ENCODE measurements around the gene CCDC183. TPM values are rescaled to one million over a fixed set of nuclear protein-coding genes. Genes with fewer than 3 reads are reported as not detected.
"Not testable (repeated sequence)": the region's sequence is repeated elsewhere in the genome, so short reads cannot be mapped to it uniquely, and the experiment has no call there.

CCDC183 gene
- total and polyA plus RNA-seq, 5 donors from 2014 or later: 0.16 to 2.3 (median 0.65) TPM; not detected in 1

- Histone ChIP-seq H3K4me1 (ENCODE audit: control insufficient read depth, insufficient read depth, low read length, poor library complexity, severe bottlenecking) (no peaks in the 10 kb centered on the region), H3K9me3 (ENCODE audit: control insufficient read depth in 2 of 2, low read length in 2 of 2) (peaks cover 12 to 21% of the 10 kb centered on the region in 2 experiments), H3K4me3 (ENCODE audit: low read depth, low read length) (no peak overlapping the region), H3K36me3 (ENCODE audit: control insufficient read depth, insufficient read depth, low read length) (no peaks in the 10 kb centered on the region), H3K27ac (ENCODE audit: insufficient read depth, low read length, poor library complexity, severe bottlenecking) (no peak overlapping the region), H3K27me3 (ENCODE audit: control insufficient read depth, insufficient read depth, low read length) (no peaks in the 10 kb centered on the region)
- Mint-ChIP-seq H3K36me3 (no peaks in the 10 kb centered on the region), H3K27ac (no peak overlapping the region), H3K9me3 (peaks cover 2 to 22% (median 7%) of the 10 kb centered on the region in 7 donors), H3K4me3 (no peak overlapping the region), H3K4me1 (no peaks in the 10 kb centered on the region), H3K27me3 (peaks cover 15% of the 10 kb centered on the region)
- DNase-seq (no peak), ATAC-seq (ENCODE audit: low read depth in 2 of 2) (no peak)
Observed at GRCh38 chr9:136751814-136752213, 44.3 kb upstream of the CCDC183 start.

- Mint-ChIP-seq H3K9me3 (peaks cover 2 to 22% (median 7%) of the 10 kb centered on the region in 7 donors), H3K27ac (no peak overlapping the region), H3K27me3 (peaks cover 15% of the 10 kb centered on the region), H3K4me1 (no peaks in the 10 kb centered on the region), H3K4me3 (no peak overlapping the region), H3K36me3 (no peaks in the 10 kb centered on the region)
- ATAC-seq (ENCODE audit: low read depth in 2 of 2) (no peak), DNase-seq (no peak)
- H3K9me3 ChIP-seq (ENCODE audit: control insufficient read depth in 2 of 2, low read length in 2 of 2): peaks cover 12 to 21% of the 10 kb centered on the region in 2 experiments
- no peaks in the 10 kb centered on the region for H3K36me3 ChIP-seq (ENCODE audit: control insufficient read depth, insufficient read depth, low read length)
- no peaks in the 10 kb centered on the region for H3K27me3 ChIP-seq (ENCODE audit: control insufficient read depth, insufficient read depth, low read length)
- H3K27ac ChIP-seq (ENCODE audit: insufficient read depth, low read length, poor library complexity, severe bottlenecking): no peak overlapping the region
- no peak overlapping the region for H3K4me3 ChIP-seq (ENCODE audit: low read depth, low read length)
- H3K4me1 ChIP-seq (ENCODE audit: control insufficient read depth, insufficient read depth, low read length, poor library complexity, severe bottlenecking): no peaks in the 10 kb centered on the region
Observed at GRCh38 chr9:136753371-136754058, 42.6 kb upstream of the CCDC183 start.

- peaks cover 2 to 22% (median 7%) of the 10 kb centered on the region in 7 donors for H3K9me3 Mint-ChIP-seq
- no peaks in the 10 kb centered on the region for H3K36me3 Mint-ChIP-seq
- Histone ChIP-seq H3K27ac (ENCODE audit: insufficient read depth, low read length, poor library complexity, severe bottlenecking) (no peak overlapping the region), H3K4me1 (ENCODE audit: control insufficient read depth, insufficient read depth, low read length, poor library complexity, severe bottlenecking) (no peaks in the 10 kb centered on the region), H3K4me3 (ENCODE audit: low read depth, low read length) (no peak overlapping the region), H3K36me3 (ENCODE audit: control insufficient read depth, insufficient read depth, low read length) (no peaks in the 10 kb centered on the region), H3K9me3 (ENCODE audit: control insufficient read depth in 2 of 2, low read length in 2 of 2) (peaks cover 12 to 21% of the 10 kb centered on the region in 2 experiments), H3K27me3 (ENCODE audit: control insufficient read depth, insufficient read depth, low read length) (no peaks in the 10 kb centered on the region)
- no peak for ATAC-seq (ENCODE audit: low read depth in 2 of 2)
- H3K27ac Mint-ChIP-seq: no peak overlapping the region
- peaks cover 15% of the 10 kb centered on the region for H3K27me3 Mint-ChIP-seq
- no peaks in the 10 kb centered on the region for H3K4me1 Mint-ChIP-seq
- no peak for DNase-seq
- no peak overlapping the region for H3K4me3 Mint-ChIP-seq
Observed at GRCh38 chr9:136754059-136754572, 42.0 kb upstream of the CCDC183 start.

GRCh38 chr9:136754626-136755301, 41.4 kb upstream of the CCDC183 start:
- H3K27me3 ChIP-seq (ENCODE audit: control insufficient read depth, insufficient read depth, low read length): no peaks in the 10 kb centered on the region
- Mint-ChIP-seq H3K4me1 (no peaks in the 10 kb centered on the region), H3K27me3 (peaks cover 15% of the 10 kb centered on the region), H3K27ac (no peak overlapping the region), H3K4me3 (no peak overlapping the region), H3K36me3 (no peaks in the 10 kb centered on the region), H3K9me3 (peaks cover 2 to 22% (median 7%) of the 10 kb centered on the region in 7 donors)
- ATAC-seq (ENCODE audit: low read depth in 2 of 2): no peak
- H3K9me3 ChIP-seq (ENCODE audit: control insufficient read depth in 2 of 2, low read length in 2 of 2): peaks cover 12 to 21% of the 10 kb centered on the region in 2 experiments
- H3K36me3 ChIP-seq (ENCODE audit: control insufficient read depth, insufficient read depth, low read length): no peaks in the 10 kb centered on the region
- no peak overlapping the region for H3K4me3 ChIP-seq (ENCODE audit: low read depth, low read length)
- H3K27ac ChIP-seq (ENCODE audit: insufficient read depth, low read length, poor library complexity, severe bottlenecking): no peak overlapping the region
- DNase-seq: no peak
- no peaks in the 10 kb centered on the region for H3K4me1 ChIP-seq (ENCODE audit: control insufficient read depth, insufficient read depth, low read length, poor library complexity, severe bottlenecking)

GRCh38 chr9:136755302-136756133, 40.6 kb upstream of the CCDC183 start:
- H3K36me3 ChIP-seq (ENCODE audit: control insufficient read depth, insufficient read depth, low read length); H3K4me1 Mint-ChIP-seq; H3K4me3 ChIP-seq (ENCODE audit: low read depth, low read length); H3K4me3 Mint-ChIP-seq; H3K27me3 ChIP-seq (ENCODE audit: control insufficient read depth, insufficient read depth, low read length); H3K36me3 Mint-ChIP-seq; H3K27ac ChIP-seq (ENCODE audit: insufficient read depth, low read length, poor library complexity, severe bottlenecking); H3K4me1 ChIP-seq (ENCODE audit: control insufficient read depth, insufficient read depth, low read length, poor library complexity, severe bottlenecking); H3K27ac Mint-ChIP-seq; ATAC-seq (ENCODE audit: low read depth in 2 of 2); DNase-seq: not testable (repeated sequence)
- Mint-ChIP-seq H3K27me3 (peaks cover 12% of the 10 kb centered on the region), H3K9me3 (peaks cover 2 to 22% (median 6%) of the 10 kb centered on the region in 7 donors)
- peaks cover 12 to 21% of the 10 kb centered on the region in 2 experiments for H3K9me3 ChIP-seq (ENCODE audit: control insufficient read depth in 2 of 2, low read length in 2 of 2)

- no peak overlapping the region for H3K27ac Mint-ChIP-seq
- peaks cover 2 to 17% (median 6%) of the 10 kb centered on the region in 7 donors for H3K9me3 Mint-ChIP-seq
- Histone ChIP-seq H3K27ac (ENCODE audit: insufficient read depth, low read length, poor library complexity, severe bottlenecking) (no peak overlapping the region), H3K4me3 (ENCODE audit: low read depth, low read length) (no peak overlapping the region), H3K27me3 (ENCODE audit: control insufficient read depth, insufficient read depth, low read length) (no peaks in the 10 kb centered on the region), H3K4me1 (ENCODE audit: control insufficient read depth, insufficient read depth, low read length, poor library complexity, severe bottlenecking) (no peaks in the 10 kb centered on the region), H3K9me3 (ENCODE audit: control insufficient read depth in 2 of 2, low read length in 2 of 2) (peaks cover 9 to 20% of the 10 kb centered on the region in 2 experiments), H3K36me3 (ENCODE audit: control insufficient read depth, insufficient read depth, low read length) (no peaks in the 10 kb centered on the region)
- H3K27me3 Mint-ChIP-seq: peaks cover 10% of the 10 kb centered on the region
- DNase-seq (no peak), ATAC-seq (ENCODE audit: low read depth in 2 of 2) (no peak)
- H3K4me1 Mint-ChIP-seq: peaks cover 0 to 5% (median 0%) of the 10 kb centered on the region in 4 donors
- H3K4me3 Mint-ChIP-seq: no peak overlapping the region
- no peaks in the 10 kb centered on the region for H3K36me3 Mint-ChIP-seq
Observed at GRCh38 chr9:136756134-136756438, 40.1 kb upstream of the CCDC183 start.

GRCh38 chr9:136756836-136757235, 39.3 kb upstream of the CCDC183 start:
- H3K36me3 ChIP-seq (ENCODE audit: control insufficient read depth, insufficient read depth, low read length): no peaks in the 10 kb centered on the region
- no peak overlapping the region for H3K27ac ChIP-seq (ENCODE audit: insufficient read depth, low read length, poor library complexity, severe bottlenecking)
- H3K9me3 ChIP-seq (ENCODE audit: control insufficient read depth in 2 of 2, low read length in 2 of 2): peaks cover 5 to 12% of the 10 kb centered on the region in 2 experiments
- no peaks in the 10 kb centered on the region for H3K27me3 ChIP-seq (ENCODE audit: control insufficient read depth, insufficient read depth, low read length)
- DNase-seq: no peak
- no peak overlapping the region for H3K4me3 ChIP-seq (ENCODE audit: low read depth, low read length)
- Mint-ChIP-seq H3K9me3 (peaks cover 2 to 10% (median 6%) of the 10 kb centered on the region in 7 donors), H3K27me3 (peaks cover 10% of the 10 kb centered on the region), H3K36me3 (no peaks in the 10 kb centered on the region), H3K4me3 (no peak overlapping the region), H3K4me1 (peaks cover 0 to 5% (median 0%) of the 10 kb centered on the region in 4 donors), H3K27ac (no peak overlapping the region)
- no peaks in the 10 kb centered on the region for H3K4me1 ChIP-seq (ENCODE audit: control insufficient read depth, insufficient read depth, low read length, poor library complexity, severe bottlenecking)
- no peak for ATAC-seq (ENCODE audit: low read depth in 2 of 2)
